ENCODE results near the gene SF3B5.

- no peak for TF ChIP-seq CTCF (conservative IDR thresholded peaks at IDR 0.05; ENCODE audit: low read depth, low read length)
- TF ChIP-seq EZH2phosphoT487 (IDR thresholded peaks at IDR 0.05; ENCODE audit: borderline replicate concordance, low read length) = no peak
Measured at GRCh38 chr6:144143878-144144277, 48.5 kb upstream of the SF3B5 start.

Data from PC-3 (cell line).